SK-MEL-5 (cell line): Measurements from ENCODE around the gene CLCA4. TPM values are rescaled to one million over a fixed set of nuclear protein-coding genes. Genes with fewer than 3 reads are reported as not detected.

ENCODE experiments used
- DNase-seq: peaks from one replicate; pipeline ENCODE4 v3.0.0-alpha.2; 2016; ENCODE audit warnings: low read depth, low spot score
- in situ Hi-C: cut with HindIII; loops from 2 replicates; pipeline ENCODE4 v1.10.0; 2016; ENCODE audit warnings: low sequenced_read_pairs, high pct_unique_total_duplicates, low pct_unique_long_range_greater_than_20kb
- total RNA-seq: library from RNA; depleted of rRNA; stranded (reverse); fragments of >200 nt; shearing (Covaris generic); gene quantifications from 2 replicates; pipeline ENCODE4 v1.2.3, GENCODE V29; 2014

The CLCA4 gene
- total RNA-seq, 1 experiment from 2014 or later, result not detected

DNA sequence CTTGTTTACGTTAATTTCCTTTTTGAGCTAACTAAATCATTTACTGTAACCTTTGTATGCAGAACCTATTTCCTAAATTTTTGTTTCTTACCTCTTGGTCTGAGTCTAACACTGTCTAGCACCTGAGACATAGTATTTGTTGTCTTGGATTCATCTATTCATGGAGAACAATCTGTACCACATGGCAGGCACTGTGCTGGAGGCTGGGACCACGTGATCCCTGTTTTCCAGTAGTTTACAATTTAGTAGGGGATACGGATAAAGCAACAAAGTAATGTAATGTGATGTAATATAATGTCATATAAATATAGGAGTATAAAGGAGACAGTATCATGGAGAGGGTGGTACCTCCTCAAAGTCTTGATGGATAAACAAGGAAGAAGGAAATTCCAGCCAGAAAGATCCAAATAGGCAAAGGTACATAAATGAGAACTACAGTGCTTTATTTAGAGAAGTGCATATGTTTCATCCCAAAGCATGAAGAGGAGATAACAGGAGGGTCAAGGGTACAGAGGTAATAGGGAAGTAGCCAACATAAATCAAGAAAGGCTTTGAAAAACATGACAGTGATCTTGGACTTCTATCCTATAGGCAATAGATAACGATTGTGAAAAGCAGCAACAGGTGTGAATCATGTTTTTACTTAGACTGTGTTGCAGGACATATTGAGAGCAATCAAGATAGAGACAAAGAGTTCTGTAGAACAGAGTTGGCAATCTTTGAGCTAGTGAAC lies 25.9 kb upstream of the CLCA4 start:
- in situ Hi-C loops, result no loop called here
- DNase-seq, result no peak

DNA sequence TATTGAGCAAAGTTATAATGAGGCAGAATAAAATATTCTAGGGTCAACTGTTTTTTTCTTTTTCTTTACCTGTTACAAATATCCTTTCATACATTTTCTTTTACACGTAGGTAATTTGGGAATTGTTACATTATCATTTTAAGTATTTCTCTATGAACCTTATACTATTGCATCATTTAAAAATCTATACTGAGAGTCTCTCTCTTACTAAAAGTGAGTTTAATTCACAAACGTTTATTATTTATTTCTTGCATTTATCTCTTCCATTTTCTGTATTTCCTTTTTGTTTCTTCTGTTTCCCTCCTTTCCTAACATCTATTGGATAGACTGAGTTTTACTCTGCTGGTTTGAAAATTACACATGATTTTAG lies 25.4 kb upstream of the CLCA4 start:
- in situ Hi-C loops, result no loop called here
- DNase-seq, result no peak

DNA sequence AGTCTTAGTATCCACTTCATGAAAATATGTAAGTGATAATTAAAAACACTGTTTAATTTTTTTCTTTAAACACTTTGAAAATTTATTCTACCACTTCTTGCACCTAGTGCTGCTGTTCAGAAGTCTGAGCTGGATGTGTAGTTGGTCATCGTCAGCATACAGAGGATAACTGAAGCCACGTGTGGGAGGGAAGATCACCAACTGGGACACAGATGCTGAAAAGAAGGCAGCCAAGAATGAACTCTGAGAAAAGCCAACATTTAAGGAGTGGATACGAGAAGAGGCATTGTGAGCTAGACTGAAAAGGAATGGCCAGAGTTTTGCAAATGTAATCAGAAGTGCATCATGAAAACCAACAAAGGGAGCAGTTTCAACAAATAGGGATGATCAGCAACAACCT lies 24.6 kb upstream of the CLCA4 start:
- in situ Hi-C loops, result no loop called here
- DNase-seq, result no peak

DNA sequence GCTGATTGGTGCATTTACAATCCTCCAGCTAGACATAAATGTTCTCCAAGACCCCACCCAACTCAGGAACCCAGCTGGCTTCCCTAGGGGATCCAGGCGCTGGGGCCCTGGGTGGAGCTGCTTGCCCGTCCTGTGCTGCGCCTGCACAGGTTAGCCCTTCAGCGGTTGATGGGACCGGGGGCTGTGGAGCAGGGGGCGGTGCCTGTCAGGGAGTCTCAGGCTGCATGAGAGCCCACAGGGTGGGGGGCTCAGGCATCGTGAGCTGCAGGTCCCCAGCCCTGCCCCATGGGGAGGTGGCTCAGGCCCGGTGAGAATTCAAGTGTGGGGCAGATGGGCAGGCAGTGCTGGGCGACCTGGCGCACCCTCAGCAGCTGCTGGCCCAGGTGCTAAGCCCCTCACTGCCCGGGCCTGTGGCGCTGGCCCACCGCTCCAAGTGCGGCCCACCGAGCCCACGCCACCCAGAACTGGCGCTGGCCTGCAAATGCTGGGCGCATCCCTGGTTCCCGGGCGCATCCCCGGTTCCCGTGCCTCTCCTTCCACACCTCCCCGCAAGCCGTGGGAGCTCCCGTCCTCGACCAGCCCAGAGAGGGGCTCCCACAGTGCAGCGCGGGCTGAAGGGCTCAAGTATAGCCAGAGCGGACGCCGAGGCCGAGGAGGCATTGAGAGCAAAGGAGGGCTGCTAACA lies 23.1 kb upstream of the CLCA4 start:
- in situ Hi-C loops, result no loop called here
- DNase-seq, result no peak

DNA sequence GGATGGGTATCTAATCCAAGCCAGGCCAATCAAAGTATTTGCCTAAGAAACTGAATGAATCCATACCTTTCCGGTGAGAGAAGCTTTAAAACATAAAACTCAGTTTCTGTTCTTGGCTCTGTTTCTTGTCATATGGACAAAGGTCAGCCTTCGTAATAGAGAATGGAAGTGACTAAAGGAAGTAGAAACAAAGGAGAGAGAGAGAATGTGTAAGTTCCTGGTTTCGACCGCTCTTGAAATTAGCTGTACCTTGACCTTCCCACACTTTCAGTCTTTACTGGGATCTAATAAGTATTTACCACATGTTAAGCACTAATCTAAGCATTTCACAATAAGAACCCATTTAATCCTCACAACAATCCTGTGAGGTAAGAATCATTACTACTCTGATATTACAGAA lies 19.6 kb upstream of the CLCA4 start:
- DNase-seq, result no peak
- in situ Hi-C loops, result no loop called here

DNA sequence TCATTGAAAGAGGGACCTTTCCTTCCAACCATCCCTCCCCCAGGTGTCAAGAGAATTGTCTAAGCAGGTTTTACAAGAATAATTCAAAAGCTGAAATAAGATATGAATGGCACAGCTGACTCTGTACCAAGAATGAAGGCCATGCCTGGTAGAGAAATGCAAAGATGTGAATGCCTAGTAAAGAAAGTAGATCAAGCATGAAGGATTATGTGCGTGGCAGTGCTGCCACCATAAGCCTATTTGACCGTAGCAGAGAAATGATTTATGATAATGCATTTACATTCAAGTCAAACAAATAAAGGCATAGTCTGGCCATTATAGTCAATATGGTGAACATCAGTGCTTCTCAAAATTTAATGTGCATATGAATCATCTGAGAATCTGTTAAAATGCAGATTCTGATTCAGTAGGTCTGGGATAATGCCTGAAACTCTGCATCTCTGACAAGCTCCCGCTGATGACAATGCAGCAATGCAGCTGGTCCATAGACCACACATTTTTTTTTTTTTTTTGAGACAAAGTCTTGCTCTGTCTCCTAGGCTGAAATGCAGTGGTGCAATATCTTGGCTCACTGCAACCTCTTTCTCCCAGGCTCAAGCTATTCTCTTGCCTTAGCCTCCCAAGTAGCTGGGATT lies 16.6 kb upstream of the CLCA4 start:
- in situ Hi-C loops, result no loop called here
- no peak for DNase-seq

DNA sequence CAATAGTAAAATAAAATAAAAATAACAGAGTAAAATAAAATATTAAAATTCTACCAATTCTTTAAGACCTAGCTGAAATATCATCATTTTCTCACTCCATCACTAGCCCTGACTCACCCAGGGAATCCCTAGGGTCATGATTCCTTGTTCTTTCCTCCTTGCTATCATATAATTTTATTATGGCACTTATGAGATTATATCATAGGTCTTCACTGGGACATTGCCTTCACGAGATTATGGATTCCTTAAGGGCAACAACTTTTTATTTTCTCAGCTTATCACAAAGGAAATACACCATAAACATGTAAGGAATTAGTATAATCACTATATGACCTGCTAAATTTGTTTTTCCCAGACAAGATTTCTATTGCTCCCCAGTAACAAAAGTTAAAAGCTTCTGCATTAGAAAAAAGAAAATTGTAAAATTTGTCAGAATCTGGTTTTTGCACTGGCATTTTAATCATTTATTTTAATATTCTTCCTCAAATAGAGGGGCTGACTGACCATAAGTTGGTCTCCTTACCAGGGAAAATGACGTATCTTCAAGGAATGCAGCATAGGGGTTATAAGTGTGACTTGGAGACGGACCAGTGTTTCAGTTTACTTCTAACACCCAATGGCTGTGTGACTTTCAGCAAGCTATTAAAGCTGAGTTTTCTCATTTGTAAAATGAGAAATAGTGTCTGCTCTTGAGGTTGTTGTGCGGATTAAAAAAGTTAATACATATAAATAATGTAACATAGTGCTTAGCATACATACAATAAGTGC lies 8.8 kb upstream of the CLCA4 start:
- no peak for DNase-seq
- in situ Hi-C loops, result no loop called here

DNA sequence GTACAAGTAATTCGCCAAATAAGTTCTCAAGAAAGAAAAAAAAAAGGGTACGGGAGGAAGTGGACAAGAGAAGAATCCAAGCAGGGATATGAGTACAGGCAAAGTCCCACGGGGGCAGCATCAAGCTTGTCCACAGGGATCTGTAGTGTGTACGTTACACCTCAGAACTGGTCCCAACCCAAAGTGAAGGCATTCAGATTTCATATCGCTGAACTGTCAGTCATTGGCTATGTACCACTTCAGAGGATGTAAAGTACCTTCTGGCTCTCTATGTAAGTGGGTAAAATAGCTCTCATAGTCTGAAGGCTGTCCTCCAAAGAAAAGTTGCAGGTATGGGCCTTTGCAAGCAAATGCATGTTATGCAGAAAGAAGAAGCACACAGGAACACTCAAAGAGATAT lies 8.1 kb upstream of the CLCA4 start:
- DNase-seq, result no peak
- in situ Hi-C loops, result no loop called here

DNA sequence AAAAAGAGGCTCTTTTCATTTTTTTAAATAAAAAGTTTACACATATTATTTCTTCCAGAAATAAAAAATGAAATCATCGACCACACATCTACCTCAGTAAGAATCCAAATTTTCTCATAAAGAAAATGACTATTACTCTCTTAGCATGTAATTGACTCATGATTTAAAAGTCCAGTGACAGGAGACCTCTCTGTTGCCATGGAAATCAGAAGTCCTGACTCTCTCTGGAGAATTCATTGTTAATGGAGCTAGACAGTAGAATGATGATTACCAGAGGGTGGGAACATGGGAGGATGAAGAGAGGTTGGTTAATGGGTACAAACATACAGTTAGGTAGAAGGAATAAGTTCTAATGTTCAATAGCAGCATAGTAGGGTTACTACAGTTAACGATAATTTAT lies 5.0 kb upstream of the CLCA4 start:
- no peak for DNase-seq
- in situ Hi-C loops, result no loop called here

DNA sequence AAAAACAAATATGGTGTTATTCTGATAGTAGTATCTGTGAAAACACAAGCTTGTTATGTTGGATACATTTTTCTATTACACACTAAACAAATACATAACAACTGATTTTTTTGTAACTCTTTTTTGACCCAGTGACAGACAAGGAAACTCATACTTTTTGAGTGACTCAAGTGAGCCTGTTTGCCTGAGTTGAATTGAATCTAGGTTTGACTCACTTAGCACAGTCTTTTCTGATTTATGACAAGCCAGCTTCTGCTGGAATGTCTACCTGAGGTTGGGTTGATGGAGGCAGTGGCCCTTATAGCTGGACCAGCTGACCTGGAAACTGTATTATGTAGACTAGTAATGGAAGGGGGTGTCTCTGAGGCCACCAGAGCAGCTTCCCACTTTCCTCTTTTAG lies 4.2 kb upstream of the CLCA4 start:
- DNase-seq, result no peak
- in situ Hi-C loops, result no loop called here

DNA sequence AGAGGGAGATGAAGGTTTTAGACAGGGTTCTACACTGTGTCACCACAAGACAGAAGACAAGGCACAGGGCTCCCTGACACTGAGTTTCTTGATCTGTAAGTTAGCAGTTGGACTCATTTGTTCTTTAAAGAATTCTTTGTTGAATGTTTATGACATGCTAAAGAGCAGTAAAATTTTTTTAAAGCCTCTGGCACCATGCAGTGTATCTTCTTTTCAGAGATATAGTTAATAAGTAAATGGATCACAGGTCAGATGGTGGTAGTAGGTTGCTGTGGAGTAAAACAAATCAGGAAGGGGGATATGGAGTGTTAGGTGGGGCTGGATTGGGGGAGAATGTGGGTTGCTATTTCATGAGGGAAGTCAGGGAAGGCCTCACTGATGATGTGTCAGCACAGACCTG lies 2.0 kb downstream of the CLCA4 start:
- in situ Hi-C loops, result no loop called here
- DNase-seq, result no peak

DNA sequence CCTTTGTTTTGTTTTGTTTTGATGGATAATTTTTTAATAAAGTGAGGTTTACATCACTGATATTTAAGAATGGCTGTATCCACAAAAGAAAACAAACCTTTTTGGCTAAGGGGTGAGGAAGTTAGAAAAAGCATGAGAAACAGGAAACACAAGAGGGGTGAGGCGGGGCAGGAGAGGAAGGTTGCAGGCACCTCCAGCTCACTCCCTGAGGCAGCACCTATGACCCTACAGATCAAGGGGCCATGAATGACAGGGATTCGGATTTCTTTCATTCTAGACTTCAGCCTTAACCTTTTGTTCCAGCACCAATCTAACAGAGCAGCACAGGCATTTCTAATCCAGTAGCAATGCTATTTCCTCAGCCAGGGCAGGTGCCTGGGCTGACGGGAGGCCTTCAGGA lies 4.4 kb downstream of the CLCA4 start:
- DNase-seq, result no peak
- in situ Hi-C loops, result no loop called here

DNA sequence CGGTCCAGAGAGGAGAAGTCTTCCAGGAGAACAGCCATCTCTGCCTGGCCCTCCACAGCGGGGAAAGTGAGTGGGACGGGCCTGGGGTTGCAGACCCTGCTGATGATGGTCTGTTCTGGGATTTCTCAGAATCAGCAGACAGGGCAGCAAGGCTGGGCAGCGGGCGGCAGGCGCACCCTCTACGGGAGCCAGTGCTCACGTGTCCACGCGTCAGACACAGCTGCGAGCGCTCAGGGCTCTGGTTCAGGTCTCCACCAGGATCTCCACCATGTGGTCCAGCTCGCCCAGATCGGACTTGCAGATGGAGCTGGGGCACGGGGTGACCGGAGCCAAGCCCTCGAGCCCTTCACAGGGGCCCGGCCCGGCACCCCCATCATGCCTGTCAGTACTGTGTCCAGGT lies 5.5 kb downstream of the CLCA4 start:
- in situ Hi-C loops, result no loop called here
- no peak for DNase-seq

DNA sequence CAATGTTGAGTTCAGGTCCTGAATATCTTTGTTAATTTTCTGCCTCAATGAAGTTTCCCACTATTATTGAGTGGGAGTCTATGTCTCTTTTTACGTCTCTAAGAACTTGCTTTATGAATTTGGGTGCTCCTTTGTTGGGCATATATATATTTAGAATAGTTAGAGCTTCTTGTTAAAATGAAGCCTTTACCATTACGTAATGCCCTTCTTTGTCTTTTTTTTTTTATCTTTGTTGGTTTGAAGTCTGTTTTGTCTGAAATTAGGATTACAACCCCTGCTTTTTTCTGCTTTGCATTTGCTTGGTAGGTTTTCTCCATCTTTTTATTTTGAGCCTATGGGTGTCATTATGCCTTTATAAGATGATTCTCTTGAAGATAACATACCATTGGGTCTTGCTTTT lies 10.9 kb downstream of the CLCA4 start:
- in situ Hi-C loops, result no loop called here
- no peak for DNase-seq

DNA sequence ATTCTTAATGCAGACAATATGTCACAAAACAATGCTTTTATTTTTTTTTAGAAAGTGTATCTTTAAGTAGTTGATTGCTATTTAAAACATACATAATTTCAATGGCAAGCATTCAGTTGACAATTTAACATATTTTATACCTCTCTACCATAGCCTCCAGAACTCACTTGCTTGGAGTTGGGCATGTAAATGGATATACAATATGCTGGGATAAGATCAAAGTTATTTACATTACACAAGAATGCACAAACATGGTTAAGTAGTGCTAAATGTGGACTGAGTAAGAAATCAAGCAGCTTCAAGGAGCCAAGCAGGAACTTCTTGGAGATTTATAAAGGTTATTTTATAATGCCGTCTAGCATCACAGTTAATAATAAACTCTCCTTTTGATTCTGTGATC lies 17.0 kb downstream of the CLCA4 start:
- no peak for DNase-seq
- in situ Hi-C loops, result no loop called here

DNA sequence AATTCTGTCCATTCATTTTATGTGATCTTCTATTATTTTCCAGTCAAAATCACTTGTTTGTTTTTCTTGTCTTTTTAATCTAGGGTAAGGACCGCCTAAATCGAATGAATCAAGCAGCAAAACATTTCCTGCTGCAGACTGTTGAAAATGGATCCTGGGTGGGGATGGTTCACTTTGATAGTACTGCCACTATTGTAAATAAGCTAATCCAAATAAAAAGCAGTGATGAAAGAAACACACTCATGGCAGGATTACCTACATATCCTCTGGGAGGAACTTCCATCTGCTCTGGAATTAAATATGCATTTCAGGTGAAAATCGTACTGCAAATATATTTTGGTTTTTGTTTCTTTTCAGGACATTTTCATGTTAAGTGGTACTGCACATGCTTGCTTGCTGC lies 20.5 kb downstream of the CLCA4 start:
- in situ Hi-C loops, result no loop called here

DNA sequence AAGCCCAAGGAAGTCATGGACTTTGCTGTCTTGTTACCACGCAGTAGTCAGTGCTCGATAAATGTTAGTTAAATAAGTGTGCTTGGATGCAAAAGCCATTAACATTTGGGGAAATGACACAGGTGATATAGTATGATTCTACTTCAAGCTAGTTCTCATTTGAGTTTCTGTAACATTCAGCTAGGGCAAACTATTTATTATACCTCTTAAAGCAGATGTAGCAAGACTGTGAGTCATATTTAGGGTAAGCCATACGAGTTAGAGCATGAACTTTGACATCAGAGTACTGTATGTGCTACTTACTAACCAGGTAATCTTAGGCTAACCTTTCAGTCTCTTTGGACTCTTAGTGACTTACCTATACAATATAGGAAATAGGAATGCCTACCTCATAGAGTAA lies 21.0 kb downstream of the CLCA4 start:
- no peak for DNase-seq
- in situ Hi-C loops, result no loop called here

More for the DNA sequence above, 20.5 kb downstream of the CLCA4 start:
- no peak for DNase-seq

DNA sequence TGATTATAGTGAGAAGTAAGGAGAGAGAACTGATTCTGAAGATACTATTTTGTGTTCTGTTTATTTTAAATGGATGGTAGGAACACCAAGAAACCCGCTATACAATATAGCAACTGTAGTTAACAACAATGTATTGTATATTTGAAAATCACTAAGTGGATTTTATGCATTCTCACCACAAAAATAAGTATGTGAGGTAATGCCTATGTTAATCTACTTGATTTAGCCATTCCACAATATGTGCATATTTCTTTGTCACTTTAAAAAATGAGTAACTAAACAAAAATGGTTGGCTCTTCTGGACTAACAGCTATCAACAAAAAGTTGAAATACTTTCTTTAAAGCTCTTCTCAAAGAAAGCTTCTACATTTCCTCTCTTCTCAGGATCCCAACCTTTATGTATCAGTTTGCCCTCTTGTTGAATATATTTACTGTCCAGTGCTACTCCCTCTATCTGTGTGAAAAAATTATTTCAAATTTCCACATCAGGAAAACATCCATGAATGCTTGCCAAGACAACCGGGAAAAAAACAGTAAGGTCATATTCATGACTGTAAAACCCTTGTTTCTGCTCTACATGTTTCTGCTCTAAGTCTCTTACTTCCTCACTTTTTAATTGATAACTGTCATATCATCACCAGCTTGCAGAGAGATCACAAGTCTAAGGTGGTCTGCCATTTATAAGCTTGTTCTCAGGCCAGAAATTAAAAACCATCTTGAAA lies 27.0 kb downstream of the CLCA4 start:
- in situ Hi-C loops, result no loop called here
- no peak for DNase-seq
